SK-N-DZ (cell line): ENCODE data around the gene TEX22.

ENCODE experiments used
- DNase-seq: peaks from one replicate; pipeline ENCODE4 v3.0.0-alpha.2; 2015; ENCODE audit warnings: low spot score

TEX22 gene

DNA sequence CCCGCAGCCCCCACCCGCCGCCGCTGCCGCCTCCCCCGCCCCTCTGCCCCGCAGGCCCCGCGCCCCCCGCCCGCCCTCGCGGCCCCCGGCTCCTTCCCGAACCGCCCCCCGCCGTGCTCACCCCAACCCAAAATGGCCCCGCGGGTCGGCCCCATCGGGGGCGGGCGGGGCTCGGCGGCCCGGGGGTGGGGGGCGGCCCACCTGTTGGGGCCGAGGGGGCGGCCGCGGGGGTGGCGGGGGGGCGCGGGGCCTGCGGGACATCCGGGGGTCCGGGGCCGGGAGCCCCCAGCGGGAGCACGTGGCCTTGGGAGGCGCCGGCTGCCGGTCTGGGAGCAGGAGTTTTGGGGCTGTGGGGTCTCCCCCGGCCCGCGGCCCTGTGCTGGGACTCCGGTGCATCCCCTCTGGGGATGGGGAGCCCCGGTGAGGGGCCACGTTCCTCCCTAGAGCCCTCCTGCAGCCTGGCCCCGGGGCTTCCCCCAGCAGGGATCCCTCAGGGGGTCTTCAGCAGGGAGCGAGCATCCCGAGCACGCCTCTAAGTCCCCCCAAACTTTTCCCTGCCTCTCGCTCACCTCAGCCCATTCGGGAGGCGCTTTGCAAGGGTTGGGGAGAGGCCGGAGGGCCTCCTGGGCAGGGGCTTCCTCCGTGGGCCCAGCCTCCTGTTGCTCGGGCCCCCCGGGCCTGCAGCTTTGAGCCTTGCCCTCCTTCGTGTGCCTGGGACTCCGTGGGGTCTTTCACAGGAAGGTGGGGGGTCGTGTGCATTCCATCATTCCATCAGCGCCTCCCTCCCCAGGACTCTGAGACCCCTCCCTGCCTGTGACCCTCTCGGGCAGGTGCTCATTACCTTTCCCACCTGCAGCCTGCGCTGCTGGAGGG is 22.0 kb downstream of the TEX22 start:
- no peak for DNase-seq

DNA sequence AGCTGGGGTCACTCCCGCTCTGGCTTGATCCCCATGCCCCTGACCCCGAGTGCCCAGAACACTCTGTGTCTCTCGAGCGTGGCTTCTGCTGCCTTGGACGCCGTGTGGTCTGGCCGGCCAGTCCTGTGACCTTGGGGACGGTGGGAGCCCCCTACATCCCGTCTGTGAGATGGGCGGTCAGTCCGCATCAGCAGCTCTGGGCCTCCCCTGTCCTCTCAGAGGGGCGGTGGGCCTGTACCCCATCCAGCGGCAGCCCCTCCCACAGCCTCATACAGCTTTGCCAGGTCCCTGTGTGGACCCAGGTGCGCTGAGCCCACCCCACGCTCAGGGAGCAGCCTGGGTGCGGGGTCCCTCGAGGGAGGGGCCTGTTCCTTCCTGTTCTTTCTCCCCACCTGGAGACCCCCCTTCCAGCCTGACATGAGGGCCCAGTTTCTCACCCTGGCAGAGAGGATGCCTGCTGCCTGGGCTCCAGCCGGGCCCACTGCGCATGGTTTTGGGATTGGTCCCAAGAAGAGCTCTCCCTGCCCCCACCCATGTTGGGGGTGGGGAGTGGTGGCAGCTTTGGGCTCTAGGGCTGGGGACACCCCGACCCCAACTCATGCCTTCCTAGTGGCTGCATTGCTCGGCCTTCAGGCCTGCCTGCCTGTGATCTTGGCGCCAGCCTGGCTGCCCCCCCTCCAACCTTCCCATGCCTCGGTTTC is 22.8 kb downstream of the TEX22 start:
- no peak for DNase-seq

DNA sequence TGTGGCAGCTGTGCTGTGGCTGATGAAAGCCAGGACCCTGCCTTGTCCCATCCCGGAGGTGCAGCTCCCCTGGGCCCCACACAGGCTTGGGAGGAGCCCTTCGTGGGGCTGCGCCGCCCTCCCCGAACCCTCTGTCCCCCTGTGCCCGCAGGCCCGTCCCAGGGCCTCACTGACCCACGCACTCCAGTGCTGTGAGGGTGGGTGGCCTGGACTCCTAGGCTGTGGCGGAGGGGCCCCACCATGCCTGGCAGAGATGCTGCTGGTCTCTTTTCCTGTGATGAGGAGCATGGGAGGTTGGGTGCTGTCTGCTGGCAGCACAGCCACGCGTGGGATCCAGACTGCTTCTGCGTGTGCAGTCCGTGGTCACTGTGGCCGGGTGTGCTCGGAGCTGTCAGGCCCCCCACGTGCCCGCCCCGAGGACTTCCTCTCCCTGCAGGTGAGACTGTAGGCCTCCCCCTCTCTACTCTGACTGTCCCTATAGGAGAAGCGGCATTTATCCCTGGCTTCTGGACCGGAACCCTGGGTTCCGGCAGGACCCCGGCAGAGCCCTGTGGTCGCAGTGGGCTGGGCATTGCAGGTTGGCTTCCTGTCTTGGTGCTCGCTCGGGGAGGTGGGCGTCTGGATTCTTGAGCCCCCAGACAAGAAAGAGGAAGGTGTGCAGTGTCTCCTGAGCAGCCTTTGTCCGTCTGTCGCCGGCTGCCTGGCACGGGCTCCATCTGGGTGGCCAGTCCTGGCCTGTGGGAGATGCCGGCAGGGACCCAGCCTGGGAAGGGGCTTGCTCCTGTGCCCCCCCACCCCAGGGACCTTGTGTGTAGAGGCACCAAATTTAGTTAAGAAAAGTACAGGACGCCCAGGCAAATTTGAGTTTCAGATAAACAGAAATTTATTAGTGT is 23.6 kb downstream of the TEX22 start:
- DNase-seq: no peak

DNA sequence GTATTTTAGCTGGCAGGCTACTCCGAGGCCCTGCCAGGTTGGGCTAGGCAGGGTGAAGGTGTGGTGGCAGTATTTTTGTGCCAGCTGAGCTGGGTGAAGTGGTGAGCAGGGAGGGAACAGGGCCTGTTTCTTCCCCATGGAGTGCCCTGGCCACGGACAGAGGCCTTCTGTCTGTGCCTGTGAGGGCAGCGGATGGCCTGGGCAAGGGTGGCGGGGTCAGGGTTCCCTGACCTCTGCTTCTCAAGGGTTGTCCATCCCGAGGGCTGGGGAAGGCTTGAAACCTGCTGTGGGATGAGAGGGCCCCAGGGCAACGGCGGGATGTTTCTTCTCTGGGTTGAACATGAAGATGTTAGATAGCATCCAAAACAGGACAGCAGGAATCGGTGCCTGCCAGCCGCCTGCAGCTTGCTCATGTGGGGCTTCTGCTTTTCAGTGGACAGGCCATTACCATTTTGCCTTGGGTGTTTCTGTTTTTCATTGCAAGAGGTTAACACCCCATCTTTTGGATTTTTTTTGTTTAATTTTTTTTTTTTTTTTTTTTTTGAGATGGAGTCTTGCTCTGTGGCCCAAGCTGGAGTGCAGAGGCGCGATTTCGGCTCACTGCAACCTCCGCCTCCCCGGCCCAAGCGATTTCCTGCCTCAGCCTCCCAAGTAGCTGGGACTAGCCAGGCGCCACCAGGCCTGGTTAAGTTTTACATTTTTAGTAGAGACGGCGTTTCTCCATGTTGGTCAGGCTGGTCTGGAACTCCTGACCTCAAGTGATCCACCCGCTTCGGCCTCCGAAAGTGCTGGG is 24.6 kb downstream of the TEX22 start:
- DNase-seq: no peak

DNA sequence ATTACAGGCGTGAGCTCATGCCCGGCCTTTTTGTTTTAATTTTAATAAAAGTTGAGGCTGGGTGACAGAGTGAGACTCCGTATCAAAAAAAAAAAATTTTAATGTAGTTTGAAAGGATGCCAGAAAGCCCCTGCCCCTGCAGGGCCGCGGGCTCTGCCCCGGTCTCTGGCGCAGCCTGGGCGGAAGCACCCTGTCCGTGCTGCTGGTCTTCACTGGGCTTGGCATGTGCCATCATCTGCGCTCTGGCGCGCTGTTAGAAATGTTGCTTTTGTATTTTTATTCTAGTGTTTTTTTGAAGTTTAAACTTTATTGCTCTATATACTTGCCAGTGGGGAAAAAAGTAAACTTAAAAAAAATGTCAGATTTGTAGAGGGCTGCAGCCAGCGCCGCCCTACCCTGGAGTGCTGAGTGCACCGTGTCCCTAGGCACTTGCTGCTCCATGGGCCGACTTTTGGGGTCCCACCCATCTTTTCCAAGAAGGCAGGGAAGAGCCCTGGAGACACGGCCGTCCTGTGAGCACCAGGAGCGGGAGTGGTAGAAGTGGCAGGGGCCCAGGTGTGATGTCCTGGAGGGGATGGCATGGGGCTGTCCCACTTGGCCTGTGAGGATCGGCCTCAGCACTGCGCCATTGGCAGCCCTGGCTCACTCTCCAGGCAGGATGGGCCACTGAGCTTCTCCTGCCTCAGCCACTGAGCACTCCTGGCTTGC is 25.3 kb downstream of the TEX22 start:
- no peak for DNase-seq

DNA sequence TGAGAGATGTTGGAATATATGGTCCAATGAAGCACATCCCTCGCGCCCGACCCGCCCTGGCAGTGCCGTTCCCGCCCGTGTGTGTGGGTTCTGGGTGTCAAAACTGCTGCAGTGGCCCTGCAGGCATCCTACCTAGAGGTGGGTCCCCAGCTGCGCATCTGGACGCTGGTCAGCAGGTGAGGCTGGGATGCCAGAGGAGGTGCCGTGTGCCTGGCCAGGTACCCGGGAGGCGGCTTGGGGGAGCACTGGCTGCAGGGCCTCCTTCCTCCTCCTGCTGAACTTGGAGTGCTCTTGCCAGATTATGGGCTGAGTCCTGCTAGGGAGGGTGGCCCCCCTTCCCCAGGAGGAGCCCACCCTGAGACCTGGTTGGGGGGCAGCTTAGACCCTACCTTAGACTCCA is 26.5 kb downstream of the TEX22 start:
- DNase-seq: no peak

DNA sequence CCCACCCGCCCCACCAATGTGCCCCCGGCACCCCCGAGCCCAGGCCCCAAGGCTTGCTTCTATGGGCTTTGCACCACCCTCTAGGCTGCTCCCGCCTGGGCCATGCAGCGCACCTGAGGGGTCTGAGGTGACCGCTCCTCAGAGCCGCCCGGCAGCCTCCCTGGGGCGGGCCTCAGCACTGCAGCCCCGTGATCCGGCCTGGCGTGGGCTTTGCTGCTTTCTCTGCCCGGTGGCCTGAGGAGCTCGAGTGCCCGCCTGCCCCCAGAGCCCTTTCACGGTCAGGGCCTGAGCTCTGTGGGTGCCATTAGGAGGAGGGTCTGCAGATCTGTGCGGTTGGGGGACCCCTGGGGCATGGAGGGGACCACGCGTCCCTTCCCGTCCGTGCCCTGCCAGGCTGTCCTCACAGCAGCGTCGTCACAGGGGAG is 27.5 kb downstream of the TEX22 start:
- no peak for DNase-seq

DNA sequence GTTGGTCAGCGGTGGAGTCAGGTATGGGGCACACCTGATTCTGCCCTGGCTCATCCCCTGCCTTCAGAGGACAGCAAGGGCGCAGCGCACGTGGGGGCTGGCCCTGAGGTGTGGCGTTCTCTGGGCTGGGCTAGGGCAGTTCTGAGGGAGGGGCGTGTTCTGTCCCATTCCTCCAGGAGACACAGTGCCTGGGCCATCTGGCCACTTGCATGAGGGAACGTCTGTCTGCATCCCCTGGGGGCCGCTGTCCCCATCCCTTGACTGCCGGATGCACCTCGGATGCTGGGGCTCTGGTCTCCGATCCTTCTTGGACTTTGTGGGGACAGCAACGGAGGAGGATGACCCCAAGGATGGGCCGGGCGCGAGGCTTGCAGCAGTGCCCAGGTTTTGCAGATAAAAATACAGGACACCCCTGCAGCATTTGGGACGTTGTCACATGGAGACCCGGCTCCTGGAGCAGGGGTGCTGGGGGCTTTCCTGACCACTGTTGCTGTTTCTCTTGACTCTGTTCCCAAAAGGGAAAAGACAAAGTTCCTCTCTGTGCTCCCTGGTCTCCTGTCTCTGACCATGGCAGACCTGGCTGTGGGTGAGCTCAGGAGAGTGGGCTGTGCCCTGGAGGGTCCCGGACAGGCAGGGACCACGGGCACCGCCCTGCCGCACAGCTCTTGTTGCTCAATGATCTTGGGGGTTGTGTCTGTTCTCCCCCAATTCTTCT is 28.2 kb downstream of the TEX22 start:
- no peak for DNase-seq

DNA sequence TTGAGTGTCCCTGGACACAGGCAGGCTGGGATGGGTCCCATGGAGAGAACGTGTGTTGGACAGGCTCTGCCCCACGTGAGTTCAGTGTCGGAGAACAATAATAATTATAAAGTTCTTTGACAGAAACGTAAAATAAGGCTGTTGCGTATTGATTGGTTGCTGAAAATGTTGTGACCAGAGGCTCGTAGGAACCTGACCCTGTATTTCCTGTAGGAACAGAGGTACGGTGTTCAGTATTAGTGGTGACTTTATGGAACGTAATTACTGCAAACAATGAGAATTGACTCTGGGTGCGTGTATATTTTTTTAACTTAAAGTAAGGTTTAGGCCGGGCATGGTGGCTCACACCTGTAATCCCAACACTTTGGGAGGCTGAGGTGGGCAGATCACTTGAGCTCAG is 29.1 kb downstream of the TEX22 start:
- no peak for DNase-seq

DNA sequence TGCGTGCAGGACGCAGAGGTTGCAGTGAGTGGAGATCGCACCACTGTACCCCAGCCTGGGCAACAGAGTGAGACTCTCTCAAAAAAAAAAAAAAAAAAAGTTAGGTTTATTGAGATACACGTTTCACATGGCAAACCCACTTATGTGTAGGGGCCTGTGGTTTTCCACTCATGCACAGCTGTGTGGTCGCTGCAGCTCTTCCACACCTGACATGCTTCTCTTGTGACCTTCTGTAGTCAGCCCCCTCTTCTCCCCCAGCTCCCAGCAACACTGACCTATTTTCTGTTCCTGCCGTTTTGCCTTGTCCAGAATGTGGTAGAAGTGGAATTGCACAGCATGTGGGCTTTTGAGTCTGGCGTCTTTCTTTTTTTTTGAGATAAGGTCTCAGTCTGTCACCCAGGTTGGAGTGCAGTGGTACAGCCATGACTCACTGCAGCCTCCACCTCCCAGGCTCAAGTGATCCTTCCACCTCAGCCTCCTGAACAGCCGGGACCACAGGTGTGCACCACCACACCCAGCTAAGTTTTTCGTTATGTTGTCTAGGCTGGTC is 29.7 kb downstream of the TEX22 start:
- no peak for DNase-seq

DNA sequence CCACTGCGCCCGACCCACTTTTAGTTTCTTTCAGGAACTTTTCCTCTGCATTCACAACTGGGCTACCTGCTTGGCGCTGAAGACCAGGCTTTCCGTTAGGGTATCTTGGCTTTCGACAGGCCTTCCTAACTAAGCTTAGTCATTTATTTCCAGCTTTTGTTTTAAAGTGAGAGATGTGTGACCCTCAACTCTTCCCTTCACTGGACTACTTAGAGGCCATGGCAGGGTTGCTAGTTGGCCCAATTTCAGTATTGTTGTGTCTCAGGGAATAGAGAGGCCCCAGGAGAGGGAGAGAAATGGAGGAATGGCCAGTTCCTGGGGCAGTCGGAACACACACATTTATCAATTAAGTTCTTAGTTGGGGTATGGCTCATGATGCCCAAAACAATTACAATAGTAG is 31.7 kb downstream of the TEX22 start:
- DNase-seq: no peak

DNA sequence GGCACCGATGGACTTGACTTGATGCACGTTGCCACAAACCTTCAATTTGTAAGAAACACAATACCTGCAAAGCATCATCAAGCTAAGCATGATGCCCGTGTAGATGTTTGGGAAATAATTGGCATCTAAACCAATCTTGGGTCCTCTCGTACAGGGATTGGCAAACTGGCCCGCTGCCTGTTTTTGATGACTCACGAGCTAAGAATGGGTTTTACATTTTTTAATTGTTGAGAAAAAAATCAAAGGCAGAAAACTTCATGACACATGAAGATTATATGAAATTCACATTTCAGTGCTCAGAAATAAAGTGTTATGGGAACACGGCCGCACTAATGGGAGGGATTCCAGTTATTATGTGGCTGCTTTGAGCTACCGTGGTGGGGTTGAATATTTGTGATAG is 32.2 kb downstream of the TEX22 start:
- DNase-seq: no peak

DNA sequence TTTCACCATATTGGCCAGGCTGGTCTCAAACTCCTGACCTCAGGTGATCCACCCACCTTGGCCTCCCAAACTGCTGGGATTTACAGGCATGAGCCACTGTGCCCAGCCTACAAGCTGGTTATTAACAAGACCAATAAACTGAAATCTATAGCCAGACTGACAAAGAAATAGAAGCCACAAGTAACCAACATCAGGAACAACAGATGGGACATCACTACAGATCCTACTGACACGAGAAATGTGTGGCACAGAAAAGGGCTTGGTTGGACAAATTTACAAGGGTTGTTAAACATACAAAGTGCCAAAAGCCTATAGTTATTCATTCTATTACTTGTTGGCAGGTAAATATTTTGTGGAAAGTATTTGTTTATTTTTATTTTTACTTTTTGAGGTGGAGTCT is 32.9 kb downstream of the TEX22 start:
- no peak for DNase-seq

DNA sequence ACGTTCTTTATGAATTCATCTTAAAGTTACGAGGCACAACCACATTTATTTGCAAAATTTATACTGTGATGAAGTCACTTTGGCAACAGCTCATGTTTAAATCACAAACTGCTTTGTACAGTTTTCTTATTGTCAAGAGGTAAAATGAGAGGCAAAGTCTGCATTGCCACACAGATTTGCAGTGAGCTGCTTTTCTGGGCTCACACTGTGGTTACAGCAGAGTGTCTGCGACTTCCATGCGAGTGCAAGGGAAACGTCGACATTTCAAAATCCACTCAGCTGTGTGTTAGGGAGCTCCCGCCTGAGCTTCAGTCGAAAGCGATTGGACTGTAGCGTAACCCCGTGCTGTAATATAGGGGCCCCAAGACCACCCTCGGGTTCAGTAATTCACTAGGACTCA is 34.3 kb downstream of the TEX22 start:
- no peak for DNase-seq

DNA sequence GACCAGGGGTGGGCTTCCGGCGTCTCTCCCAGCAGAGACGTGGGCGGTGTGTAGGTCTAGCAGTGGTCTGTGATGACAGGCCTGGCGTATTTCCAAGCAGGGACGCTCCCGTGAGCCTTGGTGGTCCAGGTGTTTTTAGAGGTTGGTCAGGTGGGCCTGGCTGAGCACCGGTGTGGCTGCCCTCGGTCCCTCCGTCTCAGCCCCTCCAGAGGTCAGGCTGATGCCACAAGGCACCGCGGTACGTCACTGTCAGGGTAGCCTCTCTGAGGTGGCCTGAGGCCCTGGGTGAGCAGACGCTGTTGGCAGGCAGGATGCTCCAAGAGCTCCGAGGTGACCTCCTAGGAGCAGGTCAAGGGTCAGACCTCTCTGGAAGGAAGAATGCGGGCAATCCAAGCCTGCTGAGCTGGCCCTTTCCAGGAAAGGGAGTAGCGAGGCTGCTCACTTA is 34.8 kb downstream of the TEX22 start:
- no peak for DNase-seq

DNA sequence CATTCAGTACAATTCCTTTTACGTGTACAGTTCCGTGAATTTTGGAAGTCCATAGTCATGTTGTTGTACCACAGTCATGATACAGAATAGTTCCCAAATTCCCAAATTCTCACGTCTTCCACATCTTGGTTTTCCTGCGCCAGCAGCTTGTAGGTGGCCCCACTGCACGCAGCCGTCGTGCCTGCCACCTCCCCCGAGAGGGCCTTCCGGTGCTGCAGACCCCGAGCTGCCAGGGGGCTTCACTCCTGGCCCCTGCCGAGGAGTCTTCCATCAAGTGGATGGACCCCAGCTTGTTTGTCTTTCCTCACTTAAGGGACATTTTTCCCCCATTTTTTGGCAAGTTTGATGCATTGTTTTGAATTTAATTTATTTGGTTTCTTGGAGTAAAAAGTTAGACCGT is 38.1 kb downstream of the TEX22 start:
- no peak for DNase-seq

DNA sequence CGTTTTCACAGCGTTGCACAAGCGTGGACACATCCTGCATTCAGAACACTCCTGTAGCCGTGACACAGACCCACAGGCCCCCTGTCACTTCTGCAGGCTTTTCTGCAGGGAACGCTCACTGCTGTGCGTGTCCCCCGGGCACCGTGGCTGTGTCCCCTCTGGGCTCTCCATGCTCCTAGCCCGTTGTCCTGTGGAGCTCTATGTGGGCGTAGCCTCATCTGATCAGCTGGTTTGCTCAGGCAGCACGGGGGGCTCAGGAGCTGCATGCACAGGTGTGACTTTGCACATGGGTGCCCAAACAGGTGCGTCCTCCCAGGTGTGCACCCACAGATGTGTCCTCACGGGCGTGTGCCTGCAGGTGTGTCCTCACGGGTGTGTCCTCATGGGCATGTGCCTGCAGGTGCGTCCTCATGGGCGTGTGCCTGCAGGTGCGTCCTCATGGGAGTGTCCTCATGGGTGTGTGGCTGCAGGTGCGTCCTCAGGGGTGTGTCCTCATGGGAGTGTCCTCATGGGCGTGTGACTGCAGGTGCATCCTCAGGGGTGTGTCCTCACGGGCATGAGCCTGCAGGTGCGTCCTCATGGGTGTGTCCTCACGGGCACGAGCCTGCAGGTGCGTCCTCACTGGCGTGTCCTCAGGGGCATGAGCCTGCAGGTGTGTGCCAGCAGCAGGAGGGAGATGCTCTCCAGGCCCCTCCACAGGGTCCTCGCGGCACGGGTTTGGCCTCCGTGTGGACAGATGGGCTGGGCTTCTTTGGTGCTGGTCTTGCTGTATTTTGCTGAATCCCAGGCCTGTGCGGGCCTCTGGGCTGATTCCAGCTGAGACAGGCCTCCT is 38.8 kb downstream of the TEX22 start:
- DNase-seq: no peak

DNA sequence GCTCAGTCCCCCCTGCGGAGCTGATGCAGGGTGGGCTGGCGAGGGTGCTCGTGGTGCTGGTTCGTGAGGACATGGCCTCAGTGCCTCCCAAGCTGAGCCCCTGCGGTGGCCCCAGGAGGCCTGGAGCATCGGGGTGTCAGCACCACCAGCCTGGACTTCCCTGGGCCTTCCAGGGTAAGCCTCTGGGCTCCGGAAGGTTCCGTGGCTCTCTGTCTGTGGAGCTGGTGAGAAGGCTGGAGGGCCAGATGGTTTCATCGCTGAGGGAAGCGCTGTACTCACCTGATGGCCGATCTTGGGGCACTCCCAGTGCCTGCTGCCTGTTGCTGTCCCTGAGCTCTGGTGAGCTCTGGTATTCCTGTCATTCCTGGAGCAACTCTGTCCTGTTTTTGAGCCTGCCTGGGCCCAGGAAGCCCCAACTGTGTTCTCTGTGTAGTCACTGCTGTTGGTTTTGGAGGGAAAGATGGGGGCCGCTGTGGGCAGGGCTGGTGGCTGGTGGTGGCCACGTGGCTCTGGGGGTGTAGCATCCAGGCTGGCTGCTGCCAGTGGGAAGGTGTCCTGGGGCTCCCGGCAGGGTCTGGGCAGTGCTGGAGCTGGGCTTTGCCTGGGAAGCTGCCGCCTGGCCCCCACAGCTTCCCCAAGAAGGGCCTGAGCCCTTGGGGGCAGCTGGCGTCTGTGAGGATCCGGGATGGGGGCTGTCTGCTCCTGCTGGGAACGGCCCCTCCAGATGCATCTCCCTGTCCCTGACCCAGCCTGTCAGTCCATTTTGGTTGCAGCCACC is 39.6 kb downstream of the TEX22 start:
- DNase-seq: no peak
